HG03280 (cell line): Measurements from ENCODE around the gene RAMACL.

Source experiments
- ATAC-seq: cut with Tn5 transposase; IDR thresholded peaks from one replicate; pipeline ENCODE4 v1.9.1; 2021; ENCODE audit warnings: mild to moderate bottlenecking, moderate library complexity; ENCODE audit not compliant: unreplicated experiment

The RAMACL gene

GRCh38 chr6:166538297-166539010 lies 48.0 kb downstream of the RAMACL start:
- no peak for ATAC-seq

GRCh38 chr6:166534658-166535406 lies 51.6 kb downstream of the RAMACL start:
- no peak for ATAC-seq

GRCh38 chr6:166533205-166533824 lies 53.2 kb downstream of the RAMACL start:
- ATAC-seq = no peak
